ENCODE data around the gene PIP5K1C. TPM values are rescaled to one million over a fixed set of nuclear protein-coding genes. Genes with fewer than 3 reads are reported as not detected.

PIP5K1C gene
- total RNA-seq, 1 donor from 2014 or later, result 15.4 TPM

GRCh38 chr19:3694361-3695123 lies 5.7 kb downstream of the PIP5K1C start:
- no peak for DNase-seq (ENCODE audit: low read depth, low spot score)

DNA sequence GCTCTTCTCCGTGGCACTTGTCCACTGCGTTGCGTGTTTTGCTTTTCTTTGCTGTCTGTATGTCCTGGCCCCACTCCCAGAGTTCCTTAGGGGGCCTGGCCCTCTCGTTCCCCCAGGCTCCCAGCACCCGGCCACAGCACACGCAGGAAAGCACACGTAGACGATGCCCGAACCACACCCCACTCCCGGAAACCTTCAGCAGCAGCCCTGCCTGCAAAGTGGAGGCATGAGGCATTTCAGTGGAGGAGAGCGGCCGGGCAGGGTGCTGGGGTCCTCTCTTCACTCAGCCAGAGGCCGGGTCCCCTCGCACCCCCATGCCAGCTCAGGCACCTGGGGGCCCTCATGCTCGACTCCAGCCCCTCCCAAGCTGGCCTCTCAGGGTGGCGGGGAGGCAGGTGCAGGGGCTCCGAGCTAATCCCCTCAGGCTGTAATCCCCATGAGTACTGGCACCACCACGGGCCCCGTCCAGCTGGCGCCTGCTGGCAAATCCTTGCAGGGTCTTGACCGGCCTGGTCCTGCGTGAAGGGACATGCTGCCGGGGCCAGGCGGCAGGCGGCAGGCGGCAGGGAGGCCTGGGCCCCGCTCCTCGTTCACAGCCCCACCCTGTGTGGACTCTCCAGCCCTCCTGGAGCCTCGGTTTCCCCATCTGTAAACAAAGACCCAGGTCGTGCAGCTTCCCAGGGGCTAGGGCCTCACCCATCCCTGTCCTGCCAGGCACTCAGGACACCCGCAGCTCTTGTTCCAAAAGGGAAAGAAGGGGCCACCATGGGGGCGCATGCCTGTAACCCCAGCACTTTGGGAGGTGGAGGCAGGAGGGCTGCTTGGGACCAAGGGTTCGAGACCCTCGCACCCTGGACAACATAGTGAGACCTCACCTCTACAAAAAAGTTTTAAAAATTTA lies 7.0 kb downstream of the PIP5K1C start:
- DNase-seq (ENCODE audit: low read depth, low spot score), result no peak

GRCh38 chr19:3692141-3693024 lies 7.9 kb downstream of the PIP5K1C start:
- no peak for DNase-seq (ENCODE audit: low read depth, low spot score)

DNA sequence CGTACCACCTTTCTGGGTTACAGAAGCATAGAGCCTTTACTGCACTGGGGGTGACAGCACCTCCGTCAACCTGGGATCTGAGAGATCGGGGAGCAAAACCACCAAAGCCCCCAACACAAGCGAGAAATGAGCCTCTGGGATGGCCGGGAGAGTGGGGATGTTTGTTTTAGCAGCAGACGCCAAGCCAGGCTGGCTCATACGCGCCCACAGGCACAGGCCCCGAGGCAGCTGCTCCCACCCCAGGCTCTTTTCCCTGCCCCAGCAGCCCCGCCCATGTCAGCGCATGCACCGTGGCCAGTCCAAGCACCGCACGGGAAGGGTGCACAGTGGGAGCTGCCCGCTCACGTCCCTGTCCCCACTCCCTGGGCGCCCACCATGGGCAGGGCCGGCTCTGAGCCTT lies 8.5 kb downstream of the PIP5K1C start:
- no peak for DNase-seq (ENCODE audit: low read depth, low spot score)

DNA sequence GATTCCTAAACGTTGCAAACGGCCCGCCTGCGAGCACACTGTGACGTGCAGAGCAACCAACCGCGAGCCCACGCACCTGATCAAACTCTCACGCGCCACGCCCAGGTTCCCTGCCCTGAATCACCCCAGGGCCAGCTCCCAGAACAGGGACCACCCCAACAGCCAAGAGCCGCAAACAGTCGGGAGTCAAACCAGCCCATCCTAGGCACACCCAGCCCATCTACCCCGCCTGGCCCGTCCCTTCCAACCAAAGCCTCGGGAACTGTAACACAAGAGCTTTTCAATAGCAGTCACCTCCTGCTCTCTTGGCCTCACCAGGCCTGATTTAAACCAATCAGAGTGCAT lies 8.9 kb downstream of the PIP5K1C start:
- DNase-seq (ENCODE audit: low read depth, low spot score), result no peak

- no peak for DNase-seq (ENCODE audit: low read depth, low spot score)
Measured at GRCh38 chr19:3690551-3691371, 9.5 kb downstream of the PIP5K1C start.

GRCh38 chr19:3687774-3688706 lies 12.2 kb downstream of the PIP5K1C start:
- no peak for DNase-seq (ENCODE audit: low read depth, low spot score)

GRCh38 chr19:3687393-3687773 lies 12.9 kb downstream of the PIP5K1C start:
- no peak for DNase-seq (ENCODE audit: low read depth, low spot score)

- no peak for DNase-seq (ENCODE audit: low read depth, low spot score)
Measured at GRCh38 chr19:3684817-3685410, 15.4 kb downstream of the PIP5K1C start.

- DNase-seq (ENCODE audit: low read depth, low spot score), result no peak
Measured at GRCh38 chr19:3684054-3684816, 16.0 kb downstream of the PIP5K1C start.

GRCh38 chr19:3683405-3684053 lies 16.7 kb downstream of the PIP5K1C start:
- no peak for DNase-seq (ENCODE audit: low read depth, low spot score)

- no peak for DNase-seq (ENCODE audit: low read depth, low spot score)
Measured at GRCh38 chr19:3682741-3683404, 17.4 kb downstream of the PIP5K1C start.

DNA sequence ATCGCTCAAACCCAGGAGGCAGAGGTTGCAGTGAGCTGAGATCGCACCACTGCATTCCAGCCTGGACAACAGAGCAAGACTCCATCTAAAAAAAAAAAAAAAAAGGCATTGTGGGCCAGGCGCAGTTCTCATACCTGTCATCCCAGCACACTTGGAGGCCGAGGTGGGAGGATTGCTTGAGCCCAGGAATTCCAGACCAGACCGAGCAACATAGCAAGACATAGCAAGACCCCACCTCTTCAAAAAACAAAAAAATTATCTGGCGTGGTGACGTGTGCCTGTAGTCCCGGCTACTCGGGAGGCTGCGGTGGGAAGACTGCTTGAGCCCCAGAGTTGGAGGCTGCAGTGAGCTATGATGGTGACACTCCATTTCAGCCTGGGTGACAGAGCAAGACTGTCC lies 18.0 kb downstream of the PIP5K1C start:
- no peak for DNase-seq (ENCODE audit: low read depth, low spot score)

DNA sequence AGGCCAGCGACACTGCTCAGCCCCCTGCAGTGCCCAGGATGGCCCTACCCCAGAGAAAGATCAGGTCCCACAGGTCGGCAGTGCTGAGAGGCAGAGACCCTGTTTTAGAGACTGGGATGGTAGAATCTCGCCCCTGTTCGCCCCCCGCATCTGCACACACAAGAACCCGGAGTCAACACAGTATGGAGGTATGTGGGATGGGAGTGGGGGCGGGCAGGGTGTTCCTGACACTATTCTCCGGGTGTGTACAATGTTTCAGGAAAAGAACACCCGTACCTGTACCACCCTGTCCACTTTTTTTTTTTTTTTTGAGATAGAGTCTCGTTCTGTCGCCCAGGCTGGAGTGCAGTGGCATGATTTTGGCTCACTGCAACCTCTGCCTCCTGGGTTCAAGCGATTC lies 19.3 kb downstream of the PIP5K1C start:
- DNase-seq (ENCODE audit: low read depth, low spot score), result no peak

DNA sequence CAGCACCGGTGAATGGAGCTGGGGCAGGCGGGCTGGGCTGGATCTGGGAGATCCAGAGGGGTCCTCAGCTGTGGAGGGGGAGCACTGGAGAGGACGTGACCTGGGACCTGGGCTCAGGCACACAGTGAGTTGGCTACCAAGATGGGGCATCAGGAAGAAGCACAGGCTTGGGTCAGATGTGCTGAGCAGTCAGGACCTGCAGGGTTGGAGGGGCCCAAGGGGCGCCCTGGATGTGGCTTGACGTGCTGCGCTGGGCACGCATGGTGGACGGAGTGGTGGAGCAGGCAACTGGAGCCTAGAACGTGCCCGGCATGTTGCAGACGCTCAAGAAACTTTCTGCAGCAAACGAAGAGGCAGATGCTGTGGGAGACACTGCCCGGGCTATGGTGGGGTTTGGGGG lies 20.7 kb downstream of the PIP5K1C start:
- no peak for DNase-seq (ENCODE audit: low read depth, low spot score)

DNA sequence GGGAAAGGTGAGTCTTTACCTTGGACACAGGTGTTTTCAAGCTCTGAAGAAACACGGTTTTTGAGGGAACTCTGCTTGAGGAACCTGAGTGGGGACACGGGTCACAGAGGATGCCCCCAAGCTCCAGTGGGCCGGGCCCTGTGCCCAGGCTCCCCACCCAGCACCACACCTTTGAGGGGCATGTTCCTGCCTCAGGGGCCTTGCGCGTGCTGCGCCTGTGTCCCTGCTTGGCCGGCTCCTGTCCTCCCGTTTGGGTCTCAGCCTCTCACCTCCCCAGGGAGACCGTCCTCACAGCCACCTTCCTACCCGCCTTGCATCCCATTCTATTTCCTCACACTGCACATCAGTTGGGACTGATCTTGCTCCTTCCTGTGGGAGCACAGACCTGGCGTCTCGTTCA lies 21.1 kb downstream of the PIP5K1C start:
- no peak for DNase-seq (ENCODE audit: low read depth, low spot score)

GRCh38 chr19:3678188-3678587 lies 22.1 kb downstream of the PIP5K1C start:
- no peak for DNase-seq (ENCODE audit: low read depth, low spot score)
